SJCRH30 (cell line): Measurements from ENCODE around the gene TSC22D2. TPM values are rescaled to one million over a fixed set of nuclear protein-coding genes. Genes with fewer than 3 reads are reported as not detected.

Experiments used
- DNase-seq, 2 experiments: peaks; one replicate each; pipeline ENCODE4 v3.0.0-alpha.2; 2015 to 2020
- H3K27ac ChIP-seq: fragments of 250-450 bp; sonication (Bioruptor Pico); 2 replicates; pipeline ENCODE4 v1.5.1; 2020; ENCODE audit warnings: mild to moderate bottlenecking, moderate library complexity
- H3K27me3 ChIP-seq: fragments of 250-450 bp; sonication (Bioruptor Pico); 2 replicates; pipeline ENCODE4 v1.5.1; 2020; ENCODE audit warnings: mild to moderate bottlenecking, moderate library complexity
- H3K36me3 ChIP-seq: fragments of 250-450 bp; sonication (Bioruptor Pico); 2 replicates; pipeline ENCODE4 v1.5.1; 2020; ENCODE audit warnings: mild to moderate bottlenecking, moderate library complexity
- H3K4me1 ChIP-seq: fragments of 250-450 bp; sonication (Bioruptor Pico); 2 replicates; pipeline ENCODE4 v1.5.1; 2020; ENCODE audit warnings: mild to moderate bottlenecking, moderate library complexity
- H3K4me3 ChIP-seq: fragments of 250-450 bp; sonication (Bioruptor Pico); 2 replicates; pipeline ENCODE4 v1.5.1; 2020; ENCODE audit warnings: mild to moderate bottlenecking, moderate library complexity
- H3K9me3 ChIP-seq: fragments of 250-450 bp; sonication (Bioruptor Pico); replicated peaks from 2 replicates; pipeline ENCODE4 v1.5.1; 2020; ENCODE audit warnings: mild to moderate bottlenecking, moderate library complexity
- total RNA-seq: library from RNA; depleted of rRNA; stranded (reverse); fragments of >200 nt; shearing (Covaris generic); gene quantifications from 2 replicates; pipeline ENCODE4 v1.2.3, GENCODE V29; 2014

Gene TSC22D2
- total RNA-seq, 1 experiment from 2014 or later, result 44.5 TPM

DNA sequence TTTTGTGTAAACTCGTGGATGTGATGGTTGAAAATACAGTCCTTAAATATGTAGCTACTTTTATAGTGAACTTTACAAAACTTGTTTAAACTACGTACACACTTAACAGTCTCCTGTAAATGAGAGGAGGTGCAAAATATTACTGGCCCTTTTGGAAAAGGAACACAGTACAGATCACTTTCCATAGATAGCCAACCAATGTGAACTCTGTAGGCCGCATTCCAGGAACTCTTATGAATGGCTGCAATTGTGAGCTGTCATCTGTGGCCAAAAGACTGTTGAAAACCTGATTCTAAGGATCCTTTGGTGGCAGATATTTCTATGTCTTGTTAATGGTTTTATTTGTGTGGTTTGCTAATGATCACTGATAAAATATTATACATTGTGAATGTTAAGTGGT is 6.2 kb downstream of the TSC22D2 start:
- Histone ChIP-seq H3K4me3 (peak overlapping the region; percentile 84), H3K4me1 (peaks cover 20% of the 10 kb centered on the region), H3K27me3 (no peaks in the 10 kb centered on the region), H3K9me3 (no peaks in the 10 kb centered on the region), H3K27ac (no peak overlapping the region), H3K36me3 (peaks cover 82% of the 10 kb centered on the region)
- DNase-seq, result peak; percentile 40 to 77

- H3K4me1 ChIP-seq, result peaks cover 23% of the 10 kb centered on the region
- DNase-seq, result no peak
- peak overlapping the region; percentile 84 for H3K4me3 ChIP-seq
- H3K27me3 ChIP-seq, result no peaks in the 10 kb centered on the region
- H3K27ac ChIP-seq, result no peak overlapping the region
- H3K9me3 ChIP-seq, result no peaks in the 10 kb centered on the region
- peaks cover 88% of the 10 kb centered on the region for H3K36me3 ChIP-seq
Measured at GRCh38 chr3:150414959-150415358, 6.9 kb downstream of the TSC22D2 start.

DNA sequence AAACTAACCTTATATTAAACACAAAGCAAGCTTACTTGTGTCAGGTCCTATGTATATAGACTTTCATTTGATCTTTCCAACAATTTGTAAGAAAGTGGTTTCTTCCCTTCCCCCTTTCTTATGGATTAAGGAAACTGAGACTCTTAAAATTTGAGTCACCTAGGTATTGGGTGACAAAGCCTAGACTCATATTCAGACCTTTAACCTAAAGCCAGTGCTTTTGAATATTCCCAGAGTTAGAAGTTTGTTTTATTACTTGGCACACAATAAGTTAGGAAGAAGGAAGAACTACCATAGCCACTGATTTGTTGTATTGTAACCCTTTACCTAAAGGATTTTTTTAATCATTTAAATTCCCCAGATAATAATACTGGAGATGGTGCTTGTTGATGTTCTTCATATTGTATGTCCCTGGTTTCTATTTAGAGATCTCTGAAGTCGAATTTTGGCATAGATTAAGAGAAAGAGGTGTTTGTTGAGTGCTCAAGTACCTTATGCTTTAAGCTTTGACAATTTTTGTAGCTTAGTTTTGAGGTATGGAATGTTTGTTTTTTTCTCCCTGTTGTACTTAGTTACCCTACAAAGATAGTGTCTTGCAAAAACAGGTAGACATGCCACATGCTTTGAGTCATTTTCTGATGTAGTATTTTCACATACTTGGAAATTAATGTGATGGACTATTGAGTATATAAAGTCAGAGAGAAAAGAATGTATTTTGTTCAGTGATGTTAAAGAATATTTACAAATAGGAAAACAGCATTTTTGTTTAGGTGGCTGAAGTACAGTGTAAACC is 11.2 kb downstream of the TSC22D2 start:
- DNase-seq, result no peak
- H3K27me3 ChIP-seq, result no peaks in the 10 kb centered on the region
- H3K27ac ChIP-seq, result no peak overlapping the region
- no peak overlapping the region for H3K4me3 ChIP-seq
- H3K4me1 ChIP-seq, result peaks cover 23% of the 10 kb centered on the region
- peaks cover 84% of the 10 kb centered on the region for H3K36me3 ChIP-seq
- H3K9me3 ChIP-seq, result no peaks in the 10 kb centered on the region

GRCh38 chr3:150419959-150420358 is 11.9 kb downstream of the TSC22D2 start:
- Histone ChIP-seq H3K4me3 (no peak overlapping the region), H3K27ac (no peak overlapping the region), H3K27me3 (no peaks in the 10 kb centered on the region), H3K4me1 (peaks cover 21% of the 10 kb centered on the region), H3K36me3 (peaks cover 85% of the 10 kb centered on the region), H3K9me3 (no peaks in the 10 kb centered on the region)
- no peak for DNase-seq

DNA sequence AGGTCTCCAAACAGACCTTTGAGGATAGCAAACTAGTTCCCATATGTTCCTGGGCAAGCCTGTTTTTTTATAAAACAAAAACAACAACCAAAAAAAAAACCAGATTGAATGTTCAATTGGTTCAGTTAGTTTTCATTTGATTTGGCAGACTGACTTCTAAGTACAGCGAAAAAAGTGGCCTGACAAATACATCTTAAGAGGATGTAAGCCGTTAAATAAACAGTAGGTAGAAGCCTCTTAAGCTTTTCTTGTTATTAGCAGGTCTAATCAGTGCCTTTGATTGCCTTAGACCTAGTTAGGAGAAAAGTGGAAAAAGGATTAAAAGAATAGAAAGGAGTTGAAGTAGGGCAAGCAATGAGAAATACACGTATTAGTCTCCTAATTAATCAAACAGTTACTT is 13.2 kb downstream of the TSC22D2 start:
- peaks cover 84% of the 10 kb centered on the region for H3K36me3 ChIP-seq

GRCh38 chr3:150421799-150422548 is 13.9 kb downstream of the TSC22D2 start:
- Histone ChIP-seq H3K4me3 (no peak overlapping the region), H3K27me3 (no peaks in the 10 kb centered on the region), H3K9me3 (no peaks in the 10 kb centered on the region), H3K36me3 (peaks cover 84% of the 10 kb centered on the region), H3K27ac (no peak overlapping the region), H3K4me1 (peaks cover 7% of the 10 kb centered on the region; the same call in 1 of the 2 replicates)
- DNase-seq, result no peak

More for the DNA sequence above, 13.2 kb downstream of the TSC22D2 start:
- Histone ChIP-seq H3K27ac (no peak overlapping the region), H3K27me3 (no peaks in the 10 kb centered on the region), H3K4me3 (no peak overlapping the region), H3K9me3 (no peaks in the 10 kb centered on the region), H3K4me1 (peaks cover 14% of the 10 kb centered on the region)
- DNase-seq, result no peak

DNA sequence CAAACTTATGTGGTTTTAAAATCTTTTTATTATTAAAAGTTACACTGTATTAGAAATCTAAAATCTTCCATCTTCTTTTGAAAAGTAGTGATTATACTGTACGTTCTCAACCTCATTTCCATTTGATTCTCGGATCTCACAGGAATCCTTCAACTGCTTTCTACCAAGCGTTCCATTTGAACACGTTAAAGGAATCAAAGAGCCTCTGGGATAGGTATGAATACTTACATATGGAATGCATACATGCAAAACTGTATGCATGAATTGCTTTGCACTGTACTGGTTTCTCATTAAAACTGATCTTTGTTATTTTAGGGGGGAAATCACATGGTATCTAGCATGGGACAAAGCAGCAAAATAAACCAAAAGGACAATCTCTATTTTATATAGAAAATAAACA is 14.8 kb downstream of the TSC22D2 start:
- H3K4me1 ChIP-seq, result 0 out of 2 replicates have a peak, but pooled peaks cover 10% of the 10 kb centered on the region
- no peaks in the 10 kb centered on the region for H3K27me3 ChIP-seq
- peaks cover 80% of the 10 kb centered on the region for H3K36me3 ChIP-seq
- no peaks in the 10 kb centered on the region for H3K9me3 ChIP-seq
- no peak overlapping the region for H3K4me3 ChIP-seq
- no peak overlapping the region for H3K27ac ChIP-seq
- DNase-seq, result no peak

DNA sequence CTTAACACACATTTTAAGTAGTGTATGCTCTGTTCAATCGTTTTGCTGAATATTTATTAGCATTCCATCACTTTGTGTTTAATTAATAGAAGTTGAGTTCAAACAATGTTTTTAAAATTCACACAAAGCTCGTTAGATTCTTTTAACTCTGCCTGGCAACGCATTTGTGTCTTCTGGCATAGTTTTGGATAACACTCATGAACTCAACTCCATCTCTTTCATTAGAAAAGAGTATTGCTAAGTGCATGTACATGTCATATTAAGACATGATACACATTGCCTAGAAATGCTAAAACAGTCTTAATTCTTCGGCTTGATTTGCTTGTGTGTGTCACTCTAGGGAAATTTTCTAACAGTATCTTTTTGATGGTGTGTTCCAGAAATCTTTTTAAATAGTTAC is 15.7 kb downstream of the TSC22D2 start:
- no peaks in the 10 kb centered on the region for H3K27me3 ChIP-seq
- DNase-seq, result no peak
- no peaks in the 10 kb centered on the region for H3K9me3 ChIP-seq
- H3K4me3 ChIP-seq, result no peak overlapping the region
- H3K36me3 ChIP-seq, result peaks cover 75% of the 10 kb centered on the region
- 0 out of 2 replicates have a peak, but pooled peaks cover 10% of the 10 kb centered on the region for H3K4me1 ChIP-seq
- no peak overlapping the region for H3K27ac ChIP-seq

DNA sequence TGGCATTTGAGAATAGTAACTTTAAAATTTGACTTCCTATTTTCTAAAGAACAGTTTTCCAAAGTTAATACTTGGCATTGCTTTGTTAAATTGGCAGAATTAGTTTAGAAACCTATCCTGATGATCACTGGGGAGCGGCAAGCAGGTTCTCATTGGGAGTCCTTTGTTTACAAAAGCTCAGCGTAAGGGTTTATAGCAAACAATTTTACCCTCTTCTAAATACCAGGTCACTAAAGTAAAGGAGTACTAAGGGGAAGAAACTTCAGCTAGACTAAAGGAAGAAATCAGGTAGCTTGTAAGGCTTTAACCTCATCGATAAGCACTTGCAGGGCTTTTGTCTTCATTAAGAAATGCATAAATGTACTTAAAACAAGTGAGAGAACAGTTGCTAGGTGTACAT is 18.2 kb downstream of the TSC22D2 start:
- no peak for DNase-seq
- Histone ChIP-seq H3K27ac (no peak overlapping the region), H3K9me3 (no peaks in the 10 kb centered on the region), H3K4me1 (0 out of 2 replicates have a peak, but pooled peaks cover 4% of the 10 kb centered on the region), H3K4me3 (no peak overlapping the region), H3K36me3 (peaks cover 76% of the 10 kb centered on the region), H3K27me3 (no peaks in the 10 kb centered on the region)

DNA sequence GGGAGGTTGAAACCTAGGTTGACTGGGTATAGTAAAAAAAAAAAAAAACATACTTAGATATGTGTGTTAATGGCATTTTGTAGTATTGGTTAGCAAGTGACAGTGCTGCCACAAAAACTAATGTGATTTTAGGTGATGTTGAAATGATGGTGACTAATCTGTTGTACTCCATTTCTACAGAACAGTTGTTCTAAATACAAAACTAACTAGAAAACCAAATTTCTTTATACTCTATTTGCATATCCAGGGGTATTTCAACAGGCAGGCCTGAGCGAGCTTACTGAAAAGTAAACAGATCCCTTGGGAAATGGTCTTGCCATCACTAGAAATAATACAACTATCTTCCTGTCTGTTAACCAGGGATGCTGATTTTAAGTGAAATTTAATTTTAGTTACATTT is 20.5 kb downstream of the TSC22D2 start:
- Histone ChIP-seq H3K36me3 (peaks cover 81% of the 10 kb centered on the region), H3K4me3 (no peak overlapping the region), H3K4me1 (peaks cover 4% of the 10 kb centered on the region; the same call in 1 of the 2 replicates), H3K27me3 (no peaks in the 10 kb centered on the region), H3K9me3 (no peaks in the 10 kb centered on the region), H3K27ac (no peak overlapping the region)
- no peak for DNase-seq

GRCh38 chr3:150429767-150430671 is 21.9 kb downstream of the TSC22D2 start:
- Histone ChIP-seq H3K4me1 (peaks cover 4% of the 10 kb centered on the region; the same call in 1 of the 2 replicates), H3K4me3 (no peak overlapping the region), H3K27ac (no peak overlapping the region), H3K9me3 (no peaks in the 10 kb centered on the region), H3K27me3 (no peaks in the 10 kb centered on the region), H3K36me3 (peaks cover 72% of the 10 kb centered on the region)
- no peak for DNase-seq

- Histone ChIP-seq H3K4me1 (no peaks in the 10 kb centered on the region; the same call in 1 of the 2 replicates), H3K27me3 (no peaks in the 10 kb centered on the region), H3K36me3 (peaks cover 66% of the 10 kb centered on the region), H3K4me3 (no peak overlapping the region), H3K27ac (no peak overlapping the region), H3K9me3 (no peaks in the 10 kb centered on the region)
- no peak for DNase-seq
Measured at GRCh38 chr3:150433347-150433746, 25.2 kb downstream of the TSC22D2 start.

- H3K27ac ChIP-seq, result no peak overlapping the region
- H3K4me1 ChIP-seq, result no peaks in the 10 kb centered on the region; the same call in 1 of the 2 replicates
- H3K9me3 ChIP-seq, result no peaks in the 10 kb centered on the region
- H3K36me3 ChIP-seq, result peaks cover 71% of the 10 kb centered on the region
- H3K27me3 ChIP-seq, result no peaks in the 10 kb centered on the region
- DNase-seq, result no peak
- H3K4me3 ChIP-seq, result no peak overlapping the region
Measured at GRCh38 chr3:150434234-150434633, 26.1 kb downstream of the TSC22D2 start.

GRCh38 chr3:150436161-150436560 is 28.1 kb downstream of the TSC22D2 start:
- no peak for DNase-seq
- Histone ChIP-seq H3K27me3 (no peaks in the 10 kb centered on the region), H3K9me3 (no peaks in the 10 kb centered on the region), H3K4me3 (no peak overlapping the region), H3K36me3 (peaks cover 74% of the 10 kb centered on the region), H3K27ac (no peak overlapping the region), H3K4me1 (no peaks in the 10 kb centered on the region; the same call in 1 of the 2 replicates)
